ENCODE results near the gene PHC2. TPM values are rescaled to one million over a fixed set of nuclear protein-coding genes. Genes with fewer than 3 reads are reported as not detected.
"Not testable (repeated sequence)": the region's sequence is repeated elsewhere in the genome, so short reads cannot be mapped to it uniquely, and the experiment has no call there.

PHC2 gene
- total RNA-seq, 1 experiment from 2014 or later = 128 TPM

DNA sequence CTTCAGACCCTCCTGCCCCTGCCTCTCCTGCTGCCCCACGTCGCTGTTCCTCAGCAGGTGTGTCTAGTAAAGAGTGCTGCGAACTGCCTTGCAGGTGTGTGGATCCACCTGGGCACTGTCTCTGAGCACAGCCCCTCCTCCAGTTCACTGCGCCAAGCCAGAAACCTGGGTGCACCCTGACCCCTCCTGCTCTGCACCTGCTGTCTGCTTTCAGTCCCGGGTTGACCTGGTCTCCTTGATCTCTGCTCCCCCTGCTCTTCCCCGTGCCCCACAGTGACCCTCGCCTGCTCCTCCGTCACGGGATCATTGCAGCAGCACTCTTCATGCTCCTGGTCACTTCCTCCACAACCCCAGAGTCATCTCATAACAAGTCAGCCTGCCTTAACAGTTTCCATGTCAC, 116.5 kb downstream of the PHC2 start:
- DNase-seq (ENCODE audit: low read depth) = no peak

DNA sequence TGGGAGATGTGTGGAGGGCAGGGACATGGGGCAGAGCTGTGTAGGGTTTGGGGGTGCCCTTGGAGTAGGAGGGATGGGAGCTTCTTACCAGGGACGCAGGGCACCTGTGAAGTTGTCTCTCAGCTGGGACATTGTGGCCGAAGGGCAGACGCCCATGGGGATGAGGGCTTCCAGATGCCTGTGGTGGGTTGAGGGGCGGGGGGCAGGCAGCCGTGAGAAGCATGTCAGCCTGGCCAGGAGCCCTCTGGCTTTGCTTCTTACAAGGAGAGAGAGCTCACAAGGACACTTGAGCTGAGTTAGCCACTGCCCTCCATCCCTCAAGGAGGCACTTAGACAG, 118.5 kb downstream of the PHC2 start:
- DNase-seq (ENCODE audit: low read depth) = no peak

DNA sequence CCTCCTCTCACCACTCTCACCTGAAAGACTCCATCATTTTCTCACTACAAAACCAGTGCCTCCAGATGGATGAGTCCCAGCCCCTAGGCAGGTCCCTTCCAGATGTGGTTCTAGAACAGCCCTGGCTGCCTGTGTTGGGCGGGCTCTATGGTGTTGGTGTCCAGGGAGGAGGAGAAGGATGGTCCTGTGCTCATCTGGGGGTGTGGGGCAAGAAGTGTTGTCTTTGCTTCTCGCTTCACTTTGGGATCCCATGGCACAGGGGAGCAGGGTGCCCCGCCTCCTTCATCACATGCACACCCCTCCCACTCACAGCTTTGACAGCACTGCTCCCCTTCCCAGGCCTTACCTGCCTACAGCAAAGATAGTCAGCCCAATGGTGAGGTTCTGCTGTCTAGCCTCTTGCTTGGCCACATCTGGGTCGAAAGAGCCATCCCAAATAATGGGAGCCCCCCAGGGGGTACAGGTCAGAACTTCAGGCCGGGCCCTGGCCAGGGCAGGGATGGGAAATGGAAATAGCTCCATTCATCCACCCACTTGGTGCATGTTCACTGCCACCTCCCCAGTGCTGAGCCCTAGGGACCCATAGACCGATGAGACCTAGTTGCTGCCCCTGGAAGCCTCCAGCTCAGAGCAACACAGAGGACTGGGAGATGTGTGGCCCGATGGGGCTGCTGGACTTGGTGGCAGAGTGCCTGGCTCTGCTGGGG, 119.0 kb downstream of the PHC2 start:
- DNase-seq (ENCODE audit: low read depth) = no peak

DNA sequence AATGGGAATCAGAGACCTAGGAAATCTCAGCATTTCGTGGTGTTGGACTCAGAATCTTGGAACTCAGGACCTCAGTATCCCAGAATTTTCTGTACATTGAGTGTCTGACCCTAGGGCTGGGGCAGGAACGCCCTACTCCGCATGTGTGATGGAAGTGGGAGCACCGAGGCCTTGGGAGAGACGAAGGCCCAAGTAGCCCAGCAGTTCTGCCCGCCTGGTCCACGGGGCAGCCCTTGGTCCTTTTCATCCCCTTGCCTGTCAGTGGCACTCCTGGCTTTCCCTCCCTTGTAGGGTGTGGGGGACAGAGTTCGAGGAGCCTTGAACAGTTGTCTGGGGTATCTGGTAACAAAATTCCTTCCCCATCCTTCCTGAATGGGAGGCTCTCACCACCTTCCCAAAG, 120.2 kb downstream of the PHC2 start:
- DNase-seq (ENCODE audit: low read depth) = no peak

DNA sequence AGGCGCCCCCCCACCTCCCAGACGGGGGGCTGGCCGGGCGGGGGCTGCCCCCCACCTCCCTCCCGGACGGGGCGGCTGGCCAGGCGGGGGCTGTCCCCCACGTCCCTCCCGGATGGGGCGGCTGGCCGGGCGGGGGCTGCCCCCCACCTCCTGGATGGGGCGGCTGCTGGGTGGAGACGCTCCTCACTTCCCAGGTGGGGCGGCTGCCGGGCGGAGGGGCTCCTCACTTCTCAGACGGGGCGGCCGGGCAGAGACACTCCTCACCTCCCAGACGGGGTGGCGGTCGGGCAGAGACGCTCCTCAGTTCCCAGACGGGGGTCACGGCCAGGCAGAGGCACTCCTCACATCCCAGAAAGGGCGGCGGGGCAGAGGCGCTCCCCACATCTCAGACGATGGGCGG, 121.5 kb downstream of the PHC2 start:
- DNase-seq (ENCODE audit: low read depth) = not testable (repeated sequence)

DNA sequence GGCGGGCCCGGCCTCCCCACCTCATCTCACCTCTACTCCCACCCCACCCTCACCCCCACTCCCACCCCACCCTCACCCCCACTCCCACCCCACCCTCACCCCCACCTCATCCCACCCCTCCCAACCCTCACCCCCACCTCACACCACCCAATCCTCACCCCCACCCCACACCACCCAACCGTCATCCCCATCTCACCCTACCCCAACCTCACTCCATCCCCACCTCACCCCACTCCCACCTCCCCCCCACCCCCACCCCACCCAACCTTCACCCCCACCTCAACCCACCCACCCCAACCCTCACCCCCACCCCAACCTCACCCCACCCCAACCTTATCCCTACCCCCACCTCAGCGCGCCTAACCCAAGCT, 123.4 kb downstream of the PHC2 start:
- DNase-seq (ENCODE audit: low read depth) = no peak

DNA sequence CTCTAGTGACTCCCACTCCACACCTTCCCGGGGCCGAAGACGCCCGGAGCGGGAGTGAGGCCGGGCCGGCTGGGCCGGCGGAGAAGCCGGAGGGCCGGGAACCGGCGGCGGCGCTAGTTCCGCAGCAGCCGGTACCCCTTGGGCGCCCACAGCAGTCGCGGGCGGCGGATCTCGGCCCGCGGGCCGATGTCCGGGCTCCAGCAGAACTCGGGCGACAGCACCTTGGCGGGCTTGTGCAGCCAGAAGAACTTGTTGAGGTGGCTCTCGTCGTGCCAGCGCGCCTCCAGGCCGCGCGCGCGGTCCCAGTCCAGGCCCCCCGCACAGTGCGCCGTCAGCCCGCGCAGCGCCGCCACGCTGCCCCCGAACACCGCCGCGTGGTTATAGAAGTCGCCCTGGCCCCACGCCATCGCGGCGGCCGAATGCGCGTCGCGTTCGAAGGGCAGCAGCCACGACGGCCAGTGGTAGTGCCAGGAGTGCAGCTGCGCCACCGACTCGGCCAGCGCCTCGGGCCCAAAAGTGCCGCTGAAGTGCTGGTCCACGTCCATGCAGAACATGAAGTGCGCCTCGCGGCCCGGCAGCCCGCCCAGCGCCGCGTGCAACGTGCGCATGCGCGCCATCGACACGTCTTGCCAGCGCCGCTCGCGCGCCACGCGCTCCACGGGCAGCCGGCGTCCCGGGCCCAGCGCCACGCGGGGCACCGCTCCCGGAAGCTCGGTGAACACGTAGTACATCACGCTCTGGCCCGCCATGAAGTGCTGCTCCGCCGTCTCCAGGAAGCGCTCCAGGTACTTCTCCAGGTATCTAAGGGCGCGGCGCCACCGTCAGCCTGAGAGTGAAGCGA, 124.0 kb downstream of the PHC2 start:
- DNase-seq (ENCODE audit: low read depth) = no peak

DNA sequence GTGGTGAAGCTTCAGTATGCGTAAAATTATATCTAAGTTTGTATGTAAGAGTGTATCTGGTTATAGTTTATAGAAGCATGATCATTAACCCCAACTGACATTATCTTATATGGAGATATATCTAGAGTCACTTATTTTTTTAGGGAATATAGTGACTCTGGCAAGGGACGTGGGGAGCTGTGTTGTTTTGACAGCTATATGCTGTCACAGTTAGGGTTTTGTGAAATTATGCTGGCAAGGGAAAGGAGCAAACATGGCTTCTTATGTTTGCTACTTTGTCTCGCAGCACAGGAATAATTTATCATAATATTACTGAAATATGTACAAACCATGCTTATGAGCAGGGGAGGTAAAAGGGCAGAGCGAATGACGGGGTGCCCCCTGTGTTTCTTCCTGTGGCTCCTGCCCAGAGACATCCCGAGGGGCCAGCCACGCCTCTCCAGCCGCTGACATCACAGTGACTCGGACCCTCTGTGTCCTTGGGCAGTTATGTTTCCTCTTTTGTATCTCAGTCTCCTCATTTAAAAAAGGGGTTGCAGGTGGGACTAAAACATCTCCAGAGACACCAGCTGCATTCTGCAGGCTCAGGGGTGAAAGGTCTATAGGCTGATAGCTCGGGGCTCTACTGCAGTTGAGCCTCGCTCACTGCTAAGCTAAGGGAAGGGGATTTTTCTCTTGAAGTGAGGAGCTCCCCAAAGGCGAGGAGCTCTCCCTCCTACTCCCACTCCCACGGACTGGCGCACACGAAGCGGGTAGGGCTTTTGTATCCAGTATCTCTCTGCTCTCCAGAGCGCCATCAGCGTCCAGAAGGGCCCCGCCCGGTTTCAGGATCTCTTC, 124.9 kb downstream of the PHC2 start:
- DNase-seq (ENCODE audit: low read depth) = no peak

DNA sequence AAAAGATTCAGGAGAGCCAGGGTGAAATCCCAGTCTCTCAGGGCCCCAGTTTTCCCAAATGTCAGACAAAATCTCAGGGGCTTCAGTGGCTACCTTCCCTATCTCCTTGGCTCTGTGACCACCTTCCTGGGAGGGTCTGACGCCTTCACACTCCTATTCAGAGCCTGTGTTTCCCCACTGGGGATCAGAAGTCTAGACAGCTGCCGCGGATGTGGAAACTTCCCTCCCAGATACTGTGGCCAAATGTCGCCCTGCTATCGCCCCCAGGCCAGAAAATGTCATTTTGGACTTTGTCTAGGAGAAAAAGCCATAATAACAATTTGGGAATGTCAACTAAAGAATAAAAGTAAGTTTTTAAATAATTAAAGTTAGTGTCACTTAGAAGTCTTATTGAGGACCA, 125.9 kb downstream of the PHC2 start:
- DNase-seq (ENCODE audit: low read depth) = no peak

DNA sequence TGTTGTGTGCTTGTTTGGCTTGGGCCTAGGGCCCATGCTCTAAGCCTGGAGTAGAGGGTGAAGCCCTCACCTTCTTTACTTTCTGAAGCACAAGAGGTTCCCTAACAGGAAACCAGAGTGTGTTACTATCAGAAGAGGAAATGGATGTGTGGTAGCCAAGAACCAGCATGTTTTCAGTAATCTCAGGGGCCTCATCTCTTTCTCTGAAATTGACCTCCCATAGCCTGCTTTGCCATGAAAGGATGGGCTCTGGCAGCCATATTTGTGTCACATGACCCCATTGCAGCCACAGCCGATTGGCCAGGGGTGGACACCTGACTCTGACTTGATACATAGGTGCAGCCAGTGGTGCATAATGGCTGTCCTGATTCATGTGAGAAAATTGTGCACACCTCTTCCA, 128.6 kb downstream of the PHC2 start:
- DNase-seq (ENCODE audit: low read depth) = no peak

DNA sequence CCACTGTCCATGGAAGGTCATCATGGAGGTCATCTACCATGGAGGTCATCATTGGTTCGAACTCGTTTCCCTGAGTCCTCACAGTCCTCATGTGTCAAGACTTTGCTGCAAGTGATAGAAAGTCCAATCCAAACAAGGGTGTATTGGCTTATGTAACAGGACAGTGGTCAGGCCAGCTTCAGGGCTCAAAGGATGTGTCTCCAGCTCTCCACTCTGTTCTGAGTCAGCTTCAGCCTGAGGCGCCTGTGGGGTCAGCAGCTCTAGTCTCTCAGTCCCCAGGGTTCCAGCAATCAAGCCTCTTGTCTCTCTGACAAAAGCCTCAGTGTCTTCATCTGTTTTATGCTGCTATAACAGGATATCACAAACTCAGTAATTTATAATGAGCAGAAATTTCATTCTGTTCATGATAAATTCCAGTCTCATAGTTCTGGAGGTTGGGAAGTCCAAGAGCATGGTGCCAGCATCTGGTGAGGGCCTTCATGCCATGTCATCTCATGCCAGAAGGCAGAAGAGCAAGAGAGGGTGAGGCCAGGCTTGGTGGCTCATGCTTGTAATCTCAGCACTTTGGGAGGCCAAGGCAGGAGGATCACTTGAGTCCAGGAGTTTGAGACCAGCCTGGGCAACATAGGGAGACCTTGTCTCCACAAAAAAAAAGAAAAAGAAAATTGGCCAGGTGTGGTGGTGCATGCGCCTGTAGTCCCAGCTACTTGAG, 129.5 kb downstream of the PHC2 start:
- DNase-seq (ENCODE audit: low read depth) = peak; percentile 68

DNA sequence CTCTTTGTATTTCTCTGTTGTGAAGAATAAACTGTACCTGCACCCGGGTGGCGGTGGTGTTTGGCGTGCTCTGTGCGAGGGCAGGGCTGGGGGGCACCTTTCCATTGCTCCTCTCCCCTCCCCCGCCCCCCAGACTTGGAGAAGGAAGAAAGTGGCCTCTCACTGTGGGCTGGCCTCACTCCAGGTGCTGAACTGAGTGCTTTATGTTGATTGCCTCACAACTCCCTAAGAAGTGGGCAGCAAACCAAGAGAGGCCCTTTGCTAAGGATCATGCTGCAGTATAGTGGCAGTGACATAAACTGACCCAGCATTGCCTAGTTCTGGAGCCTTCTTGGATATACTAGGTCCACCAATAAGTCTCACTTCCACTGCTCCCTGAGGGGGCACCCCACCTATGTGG, 130.2 kb downstream of the PHC2 start:
- peak; percentile 58 for DNase-seq (ENCODE audit: low read depth)

DNA sequence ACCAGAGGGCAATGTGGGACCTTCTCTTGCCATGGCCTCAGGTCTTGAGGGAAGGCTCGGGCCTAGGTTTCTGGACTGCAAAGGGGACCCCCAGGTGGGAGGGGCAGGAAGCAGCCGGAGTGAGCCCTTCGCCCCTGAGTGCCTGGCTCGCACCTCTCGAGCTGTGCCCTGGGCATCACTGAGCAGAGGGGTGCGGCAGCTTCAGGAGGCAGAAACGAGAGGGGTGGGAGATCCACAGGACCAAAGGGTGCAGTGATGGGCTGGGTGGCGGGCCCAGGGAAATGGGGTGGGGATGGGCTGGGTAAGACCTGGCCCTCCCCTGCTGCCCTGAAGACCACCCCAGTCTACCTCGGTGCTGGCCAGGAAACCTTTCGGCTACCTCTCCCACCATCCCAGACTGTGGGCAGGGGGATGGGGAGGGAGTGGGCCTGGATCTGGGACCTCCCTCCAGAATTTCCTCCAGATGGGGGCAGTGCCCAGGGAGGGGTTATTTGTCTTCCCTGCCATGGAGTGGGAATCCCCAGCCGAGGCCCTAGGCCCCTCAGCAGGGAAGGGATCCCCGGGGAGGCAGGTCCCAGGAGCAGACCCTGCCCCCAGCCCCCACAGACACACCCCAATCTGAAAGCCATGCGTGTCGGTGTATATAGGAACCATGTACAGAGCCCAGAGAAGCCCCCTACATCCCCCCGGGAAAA, 131.3 kb downstream of the PHC2 start:
- no peak for DNase-seq (ENCODE audit: low read depth)

DNA sequence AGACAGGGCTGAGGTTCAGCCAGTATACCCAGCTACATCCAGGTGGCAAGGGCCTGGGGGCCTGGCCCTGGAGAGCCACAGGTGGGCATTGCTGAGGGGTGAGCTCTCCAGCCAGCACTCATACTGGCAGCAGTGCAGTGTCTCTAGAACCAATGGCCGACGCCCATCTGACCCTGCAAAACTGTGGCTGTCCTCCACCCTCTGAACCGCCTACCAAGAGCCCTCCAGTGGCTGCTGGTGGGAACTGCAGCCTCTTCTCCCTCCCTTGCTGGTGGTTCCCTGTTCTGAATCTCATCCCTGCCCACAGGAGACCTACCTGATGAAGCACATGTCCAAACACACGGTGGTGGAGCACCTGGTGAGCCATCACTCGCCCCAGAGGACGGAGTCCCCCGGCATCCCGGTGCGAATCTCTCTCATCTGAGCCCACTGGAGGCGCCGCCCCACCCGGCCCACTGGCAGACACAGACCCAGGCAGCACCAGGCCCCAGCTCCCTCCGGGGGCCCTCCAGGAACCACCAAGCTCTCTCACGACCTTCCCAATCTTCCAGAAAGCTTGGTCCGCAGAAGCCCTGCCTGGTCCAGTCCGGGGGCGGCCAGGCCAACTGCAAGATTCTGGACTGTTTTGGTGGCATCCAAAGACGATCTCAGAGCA, 132.1 kb downstream of the PHC2 start:
- peak; percentile 66 for DNase-seq (ENCODE audit: low read depth)

DNA sequence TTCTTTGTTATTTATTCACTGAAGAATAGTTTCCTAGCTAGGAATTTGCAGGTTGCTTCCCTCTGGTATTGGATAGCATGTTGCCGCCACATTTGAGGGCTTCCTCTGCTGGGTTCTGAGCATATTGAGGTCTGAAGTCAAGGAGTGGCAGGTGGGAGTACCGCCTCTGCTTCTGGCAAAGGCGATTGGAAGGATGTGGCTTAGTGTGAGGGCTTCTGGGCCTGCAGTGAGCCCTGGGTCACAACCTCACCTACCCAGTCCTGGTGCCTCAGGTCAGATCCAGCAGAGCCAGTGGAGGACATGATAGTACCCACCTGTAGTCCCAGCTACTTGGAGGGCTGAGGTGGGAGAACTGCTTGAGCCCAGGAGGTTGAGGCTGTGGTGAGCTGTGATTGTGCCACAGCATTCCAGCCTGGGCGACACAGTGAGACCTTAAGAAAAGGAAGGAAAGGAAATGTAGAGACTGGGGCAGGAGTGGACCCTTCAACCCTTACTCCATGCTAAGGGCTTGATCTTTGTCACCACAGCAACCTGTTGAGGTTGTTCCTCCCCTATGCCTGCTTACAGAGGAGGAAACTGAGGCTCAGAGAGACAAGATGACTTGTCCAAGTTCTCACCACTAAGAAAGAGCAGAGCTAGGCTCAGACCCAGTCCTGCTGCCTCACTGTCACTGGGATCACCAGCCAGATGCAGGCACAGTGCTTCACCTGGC, 132.8 kb downstream of the PHC2 start:
- no peak for DNase-seq (ENCODE audit: low read depth)

DNA sequence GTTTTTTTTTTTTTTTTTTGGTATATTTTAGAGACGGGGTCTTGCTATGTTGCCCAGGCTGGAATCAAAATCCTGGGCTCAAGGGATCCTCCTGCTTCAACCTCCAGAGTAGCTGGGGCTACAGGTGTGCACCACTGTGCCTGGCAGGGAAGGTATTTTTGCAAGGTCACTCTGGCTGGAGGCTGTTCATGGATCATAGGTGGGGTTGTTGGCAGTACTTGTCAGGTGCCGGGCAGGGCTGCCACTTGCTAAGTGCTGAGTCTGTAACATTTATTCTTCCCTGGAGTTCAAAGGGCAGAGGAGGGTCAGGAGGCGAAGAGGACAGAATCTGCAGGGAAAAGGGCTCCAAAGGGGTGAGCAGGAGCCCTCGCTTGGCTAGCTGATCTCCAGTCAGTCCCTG, 134.1 kb downstream of the PHC2 start:
- DNase-seq (ENCODE audit: low read depth) = no peak

DNA sequence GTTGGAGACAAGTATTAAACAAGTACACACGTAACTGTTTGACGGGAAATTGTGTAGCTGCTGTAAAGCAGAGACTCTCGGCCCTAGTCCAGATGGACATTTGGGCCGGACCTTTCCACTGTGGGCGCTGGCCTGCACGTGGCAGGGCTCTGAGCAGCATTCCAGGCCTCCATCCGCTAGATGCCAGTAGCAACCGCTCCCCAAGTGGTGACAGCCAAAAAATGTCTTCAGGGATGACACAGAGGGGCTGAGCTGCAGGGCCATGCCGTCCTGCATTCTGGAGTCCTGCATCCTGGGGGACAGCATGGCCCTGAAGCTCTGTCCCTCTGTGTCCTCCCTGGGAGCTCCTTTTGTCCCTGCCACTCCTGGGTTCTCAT, 134.8 kb downstream of the PHC2 start:
- DNase-seq (ENCODE audit: low read depth) = no peak

DNA sequence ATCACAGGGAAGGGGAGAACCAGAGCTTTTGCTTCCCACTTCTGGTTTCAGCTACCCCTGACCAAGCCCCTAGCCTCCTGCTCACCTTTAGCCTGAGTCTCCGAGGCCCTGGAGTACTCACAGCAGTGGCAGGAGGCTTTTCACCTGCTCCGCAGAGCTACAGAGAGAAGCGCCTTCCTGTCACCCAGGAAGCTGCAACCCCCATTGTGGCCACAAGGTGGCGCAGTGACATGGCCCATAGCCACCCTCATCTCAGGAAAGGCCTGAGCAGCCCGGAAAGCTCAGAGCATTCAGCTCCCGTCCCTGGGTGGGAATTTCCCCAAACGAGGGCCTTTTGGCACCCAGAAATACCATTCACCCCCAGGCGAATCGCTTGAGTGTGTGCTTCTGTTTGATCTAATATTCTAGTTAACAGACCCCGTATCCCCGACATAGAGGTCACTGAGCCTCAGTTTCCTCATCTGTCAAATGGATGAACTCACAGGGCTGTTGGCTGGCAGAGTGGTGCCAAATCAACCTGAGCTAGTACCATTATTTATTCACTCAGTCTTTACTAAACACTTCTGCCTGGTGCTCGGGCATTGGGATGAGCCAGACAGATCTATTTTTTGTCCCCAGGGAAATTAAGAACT, 135.3 kb downstream of the PHC2 start:
- peak; percentile 77 for DNase-seq (ENCODE audit: low read depth)

DNA sequence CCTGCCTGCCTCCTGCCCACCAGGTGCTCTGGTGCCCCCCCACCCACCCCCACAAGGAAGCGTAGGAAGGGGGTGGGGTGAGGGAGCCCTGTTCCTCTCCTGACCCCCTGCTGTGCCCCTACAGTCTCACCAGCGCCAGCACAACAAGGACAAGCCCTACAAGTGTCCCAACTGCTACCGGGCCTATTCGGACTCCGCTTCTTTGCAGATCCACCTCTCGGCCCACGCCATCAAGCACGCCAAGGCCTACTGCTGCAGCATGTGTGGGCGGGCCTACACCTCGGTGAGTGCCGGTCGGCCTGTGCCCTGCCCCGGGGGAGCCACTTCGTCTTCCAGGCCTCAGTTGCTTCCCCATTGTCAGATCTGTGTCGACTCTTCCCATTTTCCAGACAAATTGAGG, 135.9 kb downstream of the PHC2 start:
- DNase-seq (ENCODE audit: low read depth) = no peak
